NCI-H748 (cell line): ENCODE results near the gene STX1B.

Experiments used
- DNase-seq: peaks from one replicate; lab custom pipeline; 2025; ENCODE audit not compliant: unreplicated experiment; lab: John Stamatoyannopoulos, UW

The STX1B gene

GRCh38 chr16:30980434-30980833, 30.0 kb downstream of the STX1B start:
- no peak for DNase-seq

DNA sequence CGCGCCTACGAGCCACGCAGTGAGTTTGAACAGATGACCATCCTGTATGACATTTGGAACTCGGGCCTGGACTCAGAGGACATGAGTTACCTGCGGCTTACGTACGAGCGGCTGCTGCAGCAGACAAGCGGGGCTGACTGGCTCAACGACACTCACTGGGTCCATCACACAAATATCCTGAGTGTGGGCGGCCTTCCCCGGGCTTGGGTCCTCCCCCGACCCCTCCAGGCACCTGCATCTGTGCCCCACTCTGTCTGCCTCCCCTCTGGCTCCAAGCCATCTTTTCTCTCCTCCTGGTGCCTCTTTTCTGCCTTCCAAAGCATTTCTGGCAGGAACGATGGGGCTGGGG, 30.4 kb downstream of the STX1B start:
- no peak for DNase-seq

- DNase-seq, result no peak
Observed at GRCh38 chr16:30979170-30980022, 31.0 kb downstream of the STX1B start.

GRCh38 chr16:30977502-30977901, 32.9 kb downstream of the STX1B start:
- no peak for DNase-seq

- DNase-seq, result no peak
Observed at GRCh38 chr16:30976486-30976885, 34.0 kb downstream of the STX1B start.

GRCh38 chr16:30974348-30974747, 36.1 kb downstream of the STX1B start:
- no peak for DNase-seq

DNA sequence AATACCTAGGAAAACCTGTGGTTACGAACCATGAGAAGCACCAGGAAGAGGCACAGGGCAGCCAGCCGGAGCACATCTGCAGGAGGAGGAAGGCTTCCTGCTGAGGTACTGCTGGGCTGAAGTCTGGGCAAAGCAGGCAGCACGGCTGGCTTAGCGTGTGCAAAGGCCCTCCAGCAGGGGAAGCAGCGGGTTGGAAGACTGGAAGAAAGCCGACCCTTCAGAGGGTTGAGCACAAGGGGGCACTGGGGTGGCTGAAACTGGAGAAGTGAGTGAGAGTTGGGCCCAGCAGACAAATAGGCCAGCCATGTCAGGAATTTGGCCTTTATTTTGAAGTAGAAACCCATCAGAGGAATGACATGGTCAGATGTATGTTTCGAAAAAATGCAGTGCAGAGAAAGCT, 37.6 kb downstream of the STX1B start:
- DNase-seq, result no peak

DNA sequence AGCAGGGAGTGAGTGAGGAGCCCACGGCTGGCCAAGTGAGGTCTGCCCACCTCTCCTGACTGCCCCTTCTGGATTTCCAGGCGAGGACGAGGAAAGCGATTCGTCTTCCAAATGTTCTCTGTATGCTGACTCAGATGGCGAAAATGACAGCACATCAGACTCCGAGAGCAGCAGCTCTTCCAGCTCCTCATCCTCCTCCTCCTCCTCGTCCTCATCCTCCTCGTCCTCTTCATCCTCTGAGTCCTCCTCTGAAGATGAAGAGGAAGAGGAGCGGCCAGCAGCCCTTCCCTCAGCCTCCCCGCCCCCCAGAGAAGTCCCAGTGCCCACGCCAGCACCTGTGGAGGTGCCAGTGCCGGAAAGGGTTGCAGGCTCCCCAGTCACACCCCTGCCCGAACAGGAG, 39.1 kb downstream of the STX1B start:
- no peak for DNase-seq

- DNase-seq, result no peak
Observed at GRCh38 chr16:30969246-30969842, 41.1 kb downstream of the STX1B start.

DNA sequence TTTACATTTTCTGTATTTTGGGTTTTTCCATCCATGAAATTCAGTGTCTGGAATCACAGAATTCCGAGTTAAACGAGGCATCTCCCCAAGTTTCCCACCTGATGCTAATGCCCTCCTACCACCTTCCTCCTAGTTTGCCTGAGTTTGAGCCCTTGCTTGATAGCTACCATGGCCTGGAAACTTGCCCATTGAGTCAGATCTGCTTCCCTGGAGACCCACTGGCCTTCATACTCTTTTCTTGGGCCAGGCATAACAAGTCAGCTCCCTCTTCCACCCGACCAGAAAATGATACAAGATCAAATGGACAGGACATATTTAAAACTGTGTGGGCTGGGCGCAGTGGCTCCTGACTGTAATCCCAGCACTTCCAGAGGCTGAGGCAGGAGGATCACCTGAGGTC, 42.6 kb downstream of the STX1B start:
- no peak for DNase-seq

GRCh38 chr16:30966033-30966619, 44.3 kb downstream of the STX1B start:
- DNase-seq, result no peak

- no peak for DNase-seq
Observed at GRCh38 chr16:30965436-30965835, 45.0 kb downstream of the STX1B start.

DNA sequence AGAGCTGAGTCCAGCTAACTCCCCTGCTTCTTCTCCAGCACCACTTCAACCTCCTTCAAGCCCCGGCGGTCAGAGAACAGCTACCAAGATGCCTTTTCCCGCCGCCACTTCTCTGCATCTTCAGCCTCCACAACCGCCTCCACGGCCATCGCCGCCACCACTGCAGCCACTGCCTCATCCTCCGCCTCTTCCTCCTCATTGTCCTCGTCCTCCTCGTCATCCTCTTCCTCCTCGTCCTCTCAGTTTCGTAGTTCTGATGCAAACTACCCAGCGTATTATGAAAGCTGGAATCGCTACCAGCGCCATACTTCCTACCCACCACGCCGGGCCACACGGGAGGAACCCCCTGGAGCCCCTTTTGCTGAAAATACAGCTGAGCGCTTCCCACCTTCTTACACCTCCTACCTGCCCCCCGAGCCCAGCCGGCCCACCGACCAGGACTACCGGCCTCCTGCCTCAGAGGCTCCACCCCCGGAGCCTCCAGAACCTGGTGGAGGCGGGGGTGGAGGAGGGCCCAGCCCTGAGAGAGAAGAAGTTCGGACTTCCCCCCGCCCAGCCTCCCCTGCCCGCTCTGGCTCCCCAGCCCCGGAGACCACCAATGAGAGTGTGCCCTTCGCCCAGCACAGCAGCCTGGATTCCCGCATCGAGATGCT, 45.7 kb downstream of the STX1B start:
- no peak for DNase-seq

DNA sequence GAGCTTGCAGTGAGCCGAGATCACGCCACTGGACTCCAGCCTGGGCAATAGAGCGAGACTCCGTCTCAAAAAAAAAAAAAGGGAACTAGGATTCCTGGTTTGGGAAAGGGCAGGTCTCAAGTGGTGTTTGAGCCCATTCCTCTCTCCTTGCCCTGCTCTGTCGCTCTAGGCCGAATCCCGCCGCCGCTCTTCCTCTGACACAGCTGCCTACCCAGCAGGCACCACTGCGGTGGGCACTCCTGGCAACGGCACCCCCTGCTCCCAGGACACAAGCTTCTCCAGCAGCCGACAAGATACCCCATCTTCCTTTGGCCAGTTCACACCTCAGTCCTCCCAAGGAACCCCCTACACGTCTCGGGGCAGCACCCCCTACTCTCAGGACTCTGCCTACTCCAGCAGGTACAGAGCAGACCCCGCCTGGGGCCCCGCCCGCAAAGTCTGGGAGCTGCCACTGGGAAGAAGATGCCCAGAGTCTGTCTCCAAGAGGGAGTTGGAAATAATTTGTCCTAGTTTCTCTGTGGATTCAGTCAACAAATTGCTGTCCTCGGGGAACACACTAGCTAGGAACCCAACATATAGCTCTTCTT, 46.4 kb downstream of the STX1B start:
- DNase-seq, result no peak

- no peak for DNase-seq
Observed at GRCh38 chr16:30961384-30961783, 49.1 kb downstream of the STX1B start.

DNA sequence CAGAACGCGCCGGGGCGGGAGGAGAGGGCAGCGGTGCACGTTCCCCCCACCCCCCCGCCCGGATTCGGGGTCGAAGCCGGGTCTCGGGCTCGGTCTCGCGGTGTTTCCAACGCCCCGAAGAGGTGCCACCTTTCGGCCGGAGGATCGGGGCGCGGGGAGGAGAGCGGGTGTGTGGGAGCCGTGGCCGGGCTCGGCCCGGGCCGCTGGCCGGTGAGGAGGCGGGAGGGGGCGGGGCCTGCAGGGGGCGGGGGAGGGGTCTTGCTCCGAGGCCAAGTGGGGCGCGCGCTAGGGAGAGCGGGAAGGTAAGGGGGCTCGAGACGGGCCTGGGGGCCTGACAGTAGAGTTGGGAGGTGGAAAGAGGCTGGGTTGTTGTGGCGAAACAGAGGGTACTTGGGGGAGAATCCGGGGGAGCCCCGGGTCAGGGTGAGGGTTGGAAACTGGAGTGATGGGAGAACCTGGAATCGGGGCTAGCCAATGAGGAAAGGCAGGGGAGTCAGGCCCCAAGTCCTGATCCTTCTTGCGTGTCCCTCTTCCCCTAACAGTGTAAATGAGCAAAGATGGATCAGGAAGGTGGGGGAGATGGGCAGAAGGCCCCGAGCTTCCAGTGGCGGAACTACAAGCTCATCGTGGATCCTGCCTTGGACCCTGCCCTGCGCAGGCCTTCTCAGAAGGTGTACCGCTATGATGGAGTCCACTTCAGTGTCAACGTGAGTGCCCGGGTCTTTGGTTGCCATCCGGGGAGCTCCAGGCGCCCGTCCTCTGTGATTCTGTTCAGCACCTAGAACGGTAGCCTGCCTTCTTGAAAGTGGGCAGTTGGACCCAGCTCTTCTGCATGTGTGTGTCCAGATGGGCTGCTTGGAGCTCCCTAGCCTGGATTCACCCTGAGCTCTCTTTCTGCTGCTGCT, 52.0 kb downstream of the STX1B start:
- DNase-seq, result peak; percentile 50

- peak; percentile 91 for DNase-seq
Observed at GRCh38 chr16:30957456-30958174, 52.8 kb downstream of the STX1B start, which contains the start of gene SETD1A. Gene SETD1A (plus strand): TSS chr16:30957754. CDS start chr16:30958732, 978 bp downstream.

DNA sequence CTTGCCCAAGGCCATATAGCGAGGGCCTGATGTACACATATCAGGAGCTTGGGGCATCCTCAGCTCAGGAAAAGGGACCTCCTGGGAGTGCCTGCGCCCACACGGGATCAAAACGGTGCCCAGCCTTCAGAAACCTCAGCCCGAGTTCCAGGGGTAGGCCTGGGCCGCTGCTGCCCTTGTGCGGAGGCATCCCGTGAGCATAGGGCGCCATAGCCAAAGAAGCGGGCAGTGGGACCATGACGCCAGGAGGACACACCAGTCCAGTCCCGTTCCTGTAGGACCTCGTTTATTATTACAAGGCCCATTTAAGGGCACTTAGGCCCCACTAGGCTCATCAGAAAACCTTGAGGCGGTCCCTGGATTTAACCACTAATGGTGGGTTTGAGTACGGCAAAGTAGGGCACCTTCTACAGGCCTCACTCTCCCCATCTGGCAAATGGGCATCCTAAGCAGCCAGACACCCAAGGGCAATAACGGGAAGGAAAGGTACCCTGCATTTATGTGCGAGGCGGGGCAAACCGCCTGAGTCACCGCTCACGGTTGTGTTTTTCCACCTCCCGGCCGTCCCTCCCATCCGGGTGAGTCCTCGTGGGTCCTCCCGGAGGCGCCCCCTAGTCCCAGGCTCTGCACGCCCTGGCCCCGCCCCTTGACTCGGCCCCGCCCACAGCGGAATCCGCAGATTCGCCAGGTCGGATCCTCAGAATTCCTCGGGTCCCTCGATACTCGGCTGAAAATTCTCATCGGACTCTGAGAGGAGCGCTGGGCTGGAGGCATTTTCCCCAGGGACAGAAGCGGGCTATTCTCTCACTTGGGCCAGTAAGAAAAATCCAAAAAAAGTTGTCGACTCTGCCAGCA, 53.6 kb downstream of the STX1B start:
- peak; percentile 76 for DNase-seq

GRCh38 chr16:30954993-30955392, 55.4 kb downstream of the STX1B start:
- no peak for DNase-seq
